Adrenal gland (tissue), 12 donors: ENCODE data around the gene FHOD3. TPM values are rescaled to one million over a fixed set of nuclear protein-coding genes. Genes with fewer than 3 reads are reported as not detected.

Source experiments
- DNase-seq, 7 donors: peaks; one replicate each; pipeline ENCODE4 v3.0.0-alpha.2; 2019 to 2020
- H3K27ac ChIP-seq, 5 donors: fragments of 200-600 bp; sonication (generic) in 4 of 5; 1 replicate in 3 of 5; 2 replicates in 2 of 5; pipeline versions ENCODE4 v1.5.1 to v1.8.0; 2016 to 2020; ENCODE audit warnings: mild to moderate bottlenecking in 1 of 5
- H3K27me3 ChIP-seq: fragments of 200-600 bp; 2 replicates; pipeline ENCODE4 v1.8.0; 2021
- H3K36me3 ChIP-seq, 2 donors: fragments of 200-600 bp; replicated peaks in 1 of 2; 1 replicate in 1 of 2; 2 replicates in 1 of 2; pipeline versions ENCODE4 v1.5.1 to v1.8.0; 2018 to 2022
- H3K4me1 ChIP-seq, 2 donors: fragments of 200-600 bp; replicated peaks in 1 of 2; 1 replicate in 1 of 2; 2 replicates in 1 of 2; pipeline versions ENCODE4 v1.5.1 to v1.8.0; 2018 to 2021
- H3K4me3 ChIP-seq, 4 donors: fragments of 200-600 bp; sonication (generic) in 3 of 4; one replicate each; pipeline ENCODE4 v1.5.1; 2016 to 2018
- H3K9me3 ChIP-seq, 3 donors: fragments of 200-600 bp; sonication (generic) in 1 of 3; replicated peaks in 1 of 3; 1 replicate in 2 of 3; 2 replicates in 1 of 3; pipeline versions ENCODE4 v1.5.1 to v1.8.0; 2016 to 2021
- CTCF ChIP-seq, 6 experiments: fragments of 450-650 bp in 4 of 6; fragments of 200-600 bp in 2 of 6; sonication (generic) in 1 of 6; IDR thresholded peaks; 1 replicate in 5 of 6; 2 replicates in 1 of 6; pipeline versions ENCODE4 v1.5.1 to v1.8.0; 2016 to 2021; ENCODE audit warnings: antibody characterized with exemption in 6 of 6, mild to moderate bottlenecking in 2 of 6, moderate library complexity in 1 of 6
- POLR2A ChIP-seq, 2 donors: fragments of 450-650 bp; IDR thresholded peaks; one replicate each; pipeline ENCODE4 v1.6.1; 2017; ENCODE audit warnings: antibody characterized with exemption in 2 of 2, mild to moderate bottlenecking in 2 of 2, moderate library complexity in 1 of 2
- WGBS, 4 donors: extraction: QIAGEN DNeasy Blood & Tissue Kit in 2 of 4; methylation state at CpG; one replicate each; pipeline versions ENCODE4 v1.1.5 to v1.1.7; 2013 to 2017; 5-methylcytosine and 5-hydroxymethylcytosine counted together
- intact Hi-C, 2 donors: fragments of 100-400 bp; cut with DNase I; formaldehyde crosslinking; loops; one replicate each; pipeline versions ENCODE4 v1.14.1 to v1.15.0; 2022 to 2023
- polyA plus RNA-seq, 3 donors: library from polyadenylated mRNA; stranded (reverse); fragments of 200-250 nt in 2 of 3; fragments of 350-450 nt in 1 of 3; fragmentation: Illumina TruSeq in 1 of 3; extraction: RNeasy Lipid Tissue Mini Kit (QIAGEN cat#74804) in 1 of 3; gene quantifications; one replicate each; pipeline ENCODE4 v1.2.3, GENCODE V29; 2013 to 2014
- total RNA-seq, 9 donors: library from RNA; depleted of rRNA in 4 of 9; stranded (reverse); fragments of >200 nt in 4 of 9; fragments of 120-200 nt in 1 of 9; fragmentation: NEBNext Ultra II Directional in 1 of 9; extraction: Animal tissue kit (Norgen Biotek cat#: 25700) in 1 of 9; gene quantifications; one replicate each; pipeline versions ENCODE4 v1.1.0 to v1.2.4, GENCODE V29; 2013 to 2023
- donor health status: healthy with polysubstance abuse.
- donor health status: Bipolar disorder and iron deficiency.
- donor health status: DM: yes; HTN: yes; CAD: no.
- donor health status: DM: no; HTN: no; CAD: no.
- donor health status: DM: no; HTN: no; CAD: no.
- donor health status: DM: yes; HTN: yes; CAD: no.

Gene FHOD3
- total and polyA plus RNA-seq, 12 donors, result 17.5 to 87.9 (median 48.5) TPM

- H3K4me1 ChIP-seq, result no peaks in the 10 kb centered on the region
- H3K9me3 ChIP-seq, result no peaks in the 10 kb centered on the region
- 85 to 95% (median 91%) methylated on average over 5 of the region's 5 CpGs for WGBS, 4 donors
- H3K4me3 ChIP-seq, result peak overlapping the region in 1 of 4 donors; percentile 3
- TF ChIP-seq CTCF (IDR thresholded peaks at IDR 0.05) (peak in 3 of 6 experiments; percentile 8 to 20 (median 17)), POLR2A (IDR thresholded peaks at IDR 0.05) (no peak)
- H3K36me3 ChIP-seq, result no peaks in the 10 kb centered on the region
- intact Hi-C loops, result no loop called here
- peak in 1 of 7 donors; percentile 16 for DNase-seq
- H3K27ac ChIP-seq, result no peak overlapping the region
- H3K27me3 ChIP-seq, result no peaks in the 10 kb centered on the region
Observed at GRCh38 chr18:36661999-36662398, 364.5 kb downstream of the FHOD3 start.

- Histone ChIP-seq H3K4me3 (no peak overlapping the region), H3K4me1 (no peaks in the 10 kb centered on the region), H3K36me3 (no peaks in the 10 kb centered on the region), H3K27ac (no peak overlapping the region), H3K27me3 (no peaks in the 10 kb centered on the region), H3K9me3 (no peaks in the 10 kb centered on the region)
- intact Hi-C loops, result no loop called here
- WGBS, 4 donors, result 74 to 89% (median 81%) methylated on average over 2 of the region's 2 CpGs
- no peak for DNase-seq
- TF ChIP-seq CTCF (IDR thresholded peaks at IDR 0.05) (no peak), POLR2A (IDR thresholded peaks at IDR 0.05) (no peak)
Observed at GRCh38 chr18:36663312-36663711, 365.8 kb downstream of the FHOD3 start.

GRCh38 chr18:36665952-36666351 is 368.4 kb downstream of the FHOD3 start:
- peaks cover 0 to 4% of the 10 kb centered on the region in 2 donors for H3K4me1 ChIP-seq
- H3K9me3 ChIP-seq, result no peaks in the 10 kb centered on the region
- no peak overlapping the region for H3K4me3 ChIP-seq
- TF ChIP-seq POLR2A (IDR thresholded peaks at IDR 0.05) (no peak), CTCF (IDR thresholded peaks at IDR 0.05) (no peak)
- intact Hi-C loops, result no loop called here
- no peak for DNase-seq
- no peaks in the 10 kb centered on the region for H3K27me3 ChIP-seq
- no peaks in the 10 kb centered on the region for H3K36me3 ChIP-seq
- WGBS, 4 donors, result 88 to 100% (median 93%) methylated on average over 1 of the region's 1 CpG
- no peak overlapping the region for H3K27ac ChIP-seq

GRCh38 chr18:36667811-36668210 is 370.3 kb downstream of the FHOD3 start:
- no peaks in the 10 kb centered on the region for H3K36me3 ChIP-seq
- no peaks in the 10 kb centered on the region for H3K9me3 ChIP-seq
- TF ChIP-seq CTCF (IDR thresholded peaks at IDR 0.05), result no peak
- TF ChIP-seq POLR2A (IDR thresholded peaks at IDR 0.05), result no peak
- 85 to 95% (median 89%) methylated on average over 1 of the region's 1 CpG for WGBS, 4 donors
- H3K27me3 ChIP-seq, result no peaks in the 10 kb centered on the region
- intact Hi-C loops, result no loop called here
- no peak overlapping the region for H3K27ac ChIP-seq
- no peak for DNase-seq
- no peak overlapping the region for H3K4me3 ChIP-seq
- H3K4me1 ChIP-seq, result peaks cover 7 to 11% of the 10 kb centered on the region in 2 donors
